Breast epithelium (tissue), 4 donors: ENCODE results near the gene THOC2. TPM values are rescaled to one million over a fixed set of nuclear protein-coding genes. Genes with fewer than 3 reads are reported as not detected.
"Not testable (repeated sequence)": the region's sequence is repeated elsewhere in the genome, so short reads cannot be mapped to it uniquely, and the experiment has no call there.

Experiments used
- DNase-seq, 2 donors: peaks; one replicate each; pipeline ENCODE4 v3.0.0-alpha.2; 2019; ENCODE audit warnings: low spot score in 2 of 2
- H3K27ac ChIP-seq, 2 donors: fragments of 200-600 bp; sonication (generic) in 1 of 2; one replicate each; pipeline ENCODE4 v1.5.1; 2016 to 2019; ENCODE audit warnings: mild to moderate bottlenecking in 1 of 2
- H3K27me3 ChIP-seq, 2 donors: fragments of 200-600 bp; sonication (generic) in 1 of 2; one replicate each; pipeline versions ENCODE4 v1.5.1 to v1.6.0; 2017 to 2019; ENCODE audit warnings: control low read depth in 1 of 2, mild to moderate bottlenecking in 1 of 2
- H3K36me3 ChIP-seq: fragments of 200-600 bp; one replicate; pipeline ENCODE4 v1.5.1; 2019
- H3K4me1 ChIP-seq, 2 donors: fragments of 200-600 bp; sonication (generic); one replicate each; pipeline ENCODE4 v1.5.1; 2016 to 2019; ENCODE audit warnings: control low read depth in 1 of 2
- H3K4me3 ChIP-seq, 3 donors: fragments of 200-600 bp; sonication (generic); 1 replicate in 2 of 3; 2 replicates in 1 of 3; pipeline ENCODE4 v1.5.1; 2016 to 2019; ENCODE audit warnings: mild to moderate bottlenecking in 3 of 3, moderate library complexity in 2 of 3
- H3K9me3 ChIP-seq, 2 donors: fragments of 200-600 bp; sonication (generic) in 1 of 2; one replicate each; pipeline ENCODE4 v1.5.1; 2016 to 2019; ENCODE audit warnings: control low read depth in 1 of 2
- POLR2A ChIP-seq: fragments of 450-650 bp; IDR thresholded peaks from one replicate; pipeline ENCODE4 v1.6.1; 2016; ENCODE audit warnings: antibody characterized with exemption, mild to moderate bottlenecking, moderate library complexity
- POLR2AphosphoS5 ChIP-seq, 3 donors: sonication (generic); formaldehyde crosslinking; IDR thresholded peaks; one replicate each; pipeline ENCODE4 v1.6.1; 2017; ENCODE audit warnings: antibody characterized with exemption in 3 of 3
- intact Hi-C: fragments of 100-400 bp; cut with DNase I; formaldehyde crosslinking; loops from one replicate; pipeline ENCODE4 v1.15.1; 2023; ENCODE audit warnings: low total_unique reads
- total RNA-seq, 3 donors: library from RNA; depleted of rRNA; stranded (reverse); fragments of >200 nt; gene quantifications; one replicate each; pipeline ENCODE4 v1.1.0, GENCODE V29; 2016
- TF ChIP-seq, protein P1 (sequence below), 3 donors: fragments of 450-650 bp; IDR thresholded peaks; one replicate each; pipeline ENCODE4 v1.5.1; 2016 to 2017; ENCODE audit warnings: antibody characterized with exemption in 3 of 3, mild to moderate bottlenecking in 3 of 3, moderate library complexity in 3 of 3

The THOC2 gene
- total RNA-seq, 3 donors from 2014 or later = 72.8 to 169 (median 119) TPM

DNA sequence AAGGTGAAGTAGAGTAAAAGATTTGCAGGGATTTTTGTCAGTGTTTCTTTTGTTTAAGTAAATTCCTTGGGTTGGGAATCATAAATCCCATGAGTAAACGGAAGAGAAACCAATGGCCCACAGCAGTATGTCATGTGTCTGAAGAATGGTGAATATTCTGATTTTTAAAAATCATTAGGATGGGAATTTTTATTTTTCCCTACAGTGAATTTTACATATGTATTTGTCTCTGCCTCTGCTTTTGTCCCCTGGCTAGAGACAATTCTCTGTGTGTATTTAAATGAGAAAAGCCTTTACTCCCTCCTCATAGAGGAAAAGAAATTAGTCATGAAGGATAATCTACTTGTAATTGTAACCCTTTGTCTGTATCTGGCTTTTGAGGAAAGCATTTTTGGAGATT is 152.1 kb downstream of the THOC2 start:
- TF ChIP-seq POLR2AphosphoS5 (IDR thresholded peaks at IDR 0.05) (no peak), POLR2A (no peak)
- TF ChIP-seq, protein P1, sequence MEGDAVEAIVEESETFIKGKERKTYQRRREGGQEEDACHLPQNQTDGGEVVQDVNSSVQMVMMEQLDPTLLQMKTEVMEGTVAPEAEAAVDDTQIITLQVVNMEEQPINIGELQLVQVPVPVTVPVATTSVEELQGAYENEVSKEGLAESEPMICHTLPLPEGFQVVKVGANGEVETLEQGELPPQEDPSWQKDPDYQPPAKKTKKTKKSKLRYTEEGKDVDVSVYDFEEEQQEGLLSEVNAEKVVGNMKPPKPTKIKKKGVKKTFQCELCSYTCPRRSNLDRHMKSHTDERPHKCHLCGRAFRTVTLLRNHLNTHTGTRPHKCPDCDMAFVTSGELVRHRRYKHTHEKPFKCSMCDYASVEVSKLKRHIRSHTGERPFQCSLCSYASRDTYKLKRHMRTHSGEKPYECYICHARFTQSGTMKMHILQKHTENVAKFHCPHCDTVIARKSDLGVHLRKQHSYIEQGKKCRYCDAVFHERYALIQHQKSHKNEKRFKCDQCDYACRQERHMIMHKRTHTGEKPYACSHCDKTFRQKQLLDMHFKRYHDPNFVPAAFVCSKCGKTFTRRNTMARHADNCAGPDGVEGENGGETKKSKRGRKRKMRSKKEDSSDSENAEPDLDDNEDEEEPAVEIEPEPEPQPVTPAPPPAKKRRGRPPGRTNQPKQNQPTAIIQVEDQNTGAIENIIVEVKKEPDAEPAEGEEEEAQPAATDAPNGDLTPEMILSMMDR (IDR thresholded peaks at IDR 0.05) = no peak
- H3K27ac ChIP-seq = no peak overlapping the region
- no peaks in the 10 kb centered on the region for H3K36me3 ChIP-seq
- H3K27me3 ChIP-seq = no peaks in the 10 kb centered on the region
- H3K4me1 ChIP-seq = no peaks in the 10 kb centered on the region
- no peaks in the 10 kb centered on the region for H3K9me3 ChIP-seq
- intact Hi-C loops = no loop called here
- H3K4me3 ChIP-seq = no peak overlapping the region
- DNase-seq = no peak

GRCh38 chrX:123574027-123574426 is 158.8 kb downstream of the THOC2 start:
- H3K4me3 ChIP-seq, H3K4me1 ChIP-seq, intact Hi-C loops, H3K27ac ChIP-seq, H3K9me3 ChIP-seq, DNase-seq, H3K27me3 ChIP-seq, H3K36me3 ChIP-seq: not testable (repeated sequence)

GRCh38 chrX:123570011-123570590 is 162.8 kb downstream of the THOC2 start:
- Histone ChIP-seq H3K36me3 (no peaks in the 10 kb centered on the region), H3K4me1 (no peaks in the 10 kb centered on the region), H3K9me3 (peaks cover under 1 to 6% of the 10 kb centered on the region in 2 donors), H3K4me3 (no peak overlapping the region), H3K27ac (peak overlapping the region in 1 of 2 donors; percentile 26), H3K27me3 (no peaks in the 10 kb centered on the region)
- TF ChIP-seq POLR2AphosphoS5 (IDR thresholded peaks at IDR 0.05) = no peak
- intact Hi-C loops = no loop called here
- DNase-seq = peak; percentile 30 to 56

GRCh38 chrX:123563167-123563566 is 169.7 kb downstream of the THOC2 start:
- TF ChIP-seq, protein P1 (IDR thresholded peaks at IDR 0.05) = no peak
- TF ChIP-seq POLR2A = no peak
- no peak for TF ChIP-seq POLR2AphosphoS5 (IDR thresholded peaks at IDR 0.05)
- H3K27ac ChIP-seq = no peak overlapping the region
- H3K27me3 ChIP-seq = no peaks in the 10 kb centered on the region
- H3K9me3 ChIP-seq = no peaks in the 10 kb centered on the region
- H3K36me3 ChIP-seq = no peaks in the 10 kb centered on the region
- no peak for DNase-seq
- intact Hi-C loops = no loop called here
- no peaks in the 10 kb centered on the region for H3K4me1 ChIP-seq
- no peak overlapping the region for H3K4me3 ChIP-seq

- no peaks in the 10 kb centered on the region for H3K9me3 ChIP-seq
- H3K27ac ChIP-seq = no peak overlapping the region
- no peak for DNase-seq
- no peak overlapping the region for H3K4me3 ChIP-seq
- intact Hi-C loops = no loop called here
- H3K27me3 ChIP-seq = no peaks in the 10 kb centered on the region
- TF ChIP-seq POLR2A = no peak
- TF ChIP-seq, protein P1 (IDR thresholded peaks at IDR 0.05) = no peak
- no peak for TF ChIP-seq POLR2AphosphoS5 (IDR thresholded peaks at IDR 0.05)
- H3K4me1 ChIP-seq = no peaks in the 10 kb centered on the region
- H3K36me3 ChIP-seq = no peaks in the 10 kb centered on the region
Measured at GRCh38 chrX:123562342-123563146, 170.3 kb downstream of the THOC2 start.

GRCh38 chrX:123561439-123562215 is 171.2 kb downstream of the THOC2 start:
- intact Hi-C loops = no loop called here
- H3K27me3 ChIP-seq = no peaks in the 10 kb centered on the region
- H3K9me3 ChIP-seq = no peaks in the 10 kb centered on the region
- no peak overlapping the region for H3K4me3 ChIP-seq
- H3K36me3 ChIP-seq = no peaks in the 10 kb centered on the region
- TF ChIP-seq, protein P1 (IDR thresholded peaks at IDR 0.05) = no peak
- TF ChIP-seq POLR2AphosphoS5 (IDR thresholded peaks at IDR 0.05) = no peak
- no peak for TF ChIP-seq POLR2A
- H3K4me1 ChIP-seq = no peaks in the 10 kb centered on the region
- no peak overlapping the region for H3K27ac ChIP-seq
- no peak for DNase-seq
